ENCODE measurements around the gene ZSCAN23.
"Not testable (repeated sequence)": the region's sequence is repeated elsewhere in the genome, so short reads cannot be mapped to it uniquely, and the experiment has no call there.

ZSCAN23 gene

DNA sequence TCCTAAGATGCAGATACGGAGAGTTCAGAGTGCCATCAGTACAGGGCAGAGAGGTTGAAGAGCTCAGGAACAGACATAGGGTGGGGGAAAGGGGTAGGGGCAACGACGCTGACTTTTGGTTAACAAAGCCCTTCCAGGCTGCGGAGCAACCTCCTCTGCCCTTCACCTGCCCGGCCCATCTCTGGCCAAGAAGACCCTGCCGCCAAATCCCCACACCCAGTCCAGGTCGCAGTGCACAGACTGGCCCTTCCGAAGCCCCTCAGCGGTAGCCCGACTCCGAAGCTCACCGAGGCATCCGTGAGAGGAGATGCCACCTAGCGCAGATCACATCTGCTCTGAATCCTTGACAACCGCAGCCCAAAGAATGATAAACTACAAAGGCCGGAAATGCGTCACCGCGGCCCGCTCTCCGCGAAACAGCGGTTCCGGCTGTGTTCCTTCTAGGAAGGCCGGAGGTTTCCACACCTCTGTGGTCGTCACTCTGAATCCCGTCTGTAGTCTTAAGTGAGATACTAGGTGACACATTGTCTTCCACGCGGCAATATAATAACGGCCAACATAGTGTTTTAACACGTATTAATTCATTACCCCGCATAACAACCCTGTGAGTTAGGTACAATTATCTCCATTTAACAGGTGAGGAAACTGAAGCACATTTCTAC, at the start of gene ZSCAN23:
Gene ZSCAN23 (minus strand): TSS at position 380 of the 662 bp plus-strand sequence. CDS start 7,225 bp downstream, outside the sequence.
- DNase-seq, result peak; percentile 34

DNA sequence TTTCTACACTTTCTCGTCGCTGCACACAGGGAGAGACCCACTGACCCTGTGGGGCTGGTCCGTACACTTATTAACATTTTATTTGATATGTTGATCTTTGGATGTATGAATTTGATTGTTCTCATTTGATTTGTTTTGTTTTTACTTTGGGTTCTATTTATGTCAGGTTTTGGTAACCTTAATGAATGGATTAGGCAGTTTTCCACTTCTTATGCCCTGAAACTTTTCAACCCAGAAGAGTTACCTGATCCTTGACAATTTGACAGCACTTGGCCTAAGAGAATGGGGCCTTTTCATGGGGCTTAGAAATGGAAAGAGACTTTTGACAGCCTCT, 48.7 kb upstream of the ZSCAN23 start:
- DNase-seq, result no peak

DNA sequence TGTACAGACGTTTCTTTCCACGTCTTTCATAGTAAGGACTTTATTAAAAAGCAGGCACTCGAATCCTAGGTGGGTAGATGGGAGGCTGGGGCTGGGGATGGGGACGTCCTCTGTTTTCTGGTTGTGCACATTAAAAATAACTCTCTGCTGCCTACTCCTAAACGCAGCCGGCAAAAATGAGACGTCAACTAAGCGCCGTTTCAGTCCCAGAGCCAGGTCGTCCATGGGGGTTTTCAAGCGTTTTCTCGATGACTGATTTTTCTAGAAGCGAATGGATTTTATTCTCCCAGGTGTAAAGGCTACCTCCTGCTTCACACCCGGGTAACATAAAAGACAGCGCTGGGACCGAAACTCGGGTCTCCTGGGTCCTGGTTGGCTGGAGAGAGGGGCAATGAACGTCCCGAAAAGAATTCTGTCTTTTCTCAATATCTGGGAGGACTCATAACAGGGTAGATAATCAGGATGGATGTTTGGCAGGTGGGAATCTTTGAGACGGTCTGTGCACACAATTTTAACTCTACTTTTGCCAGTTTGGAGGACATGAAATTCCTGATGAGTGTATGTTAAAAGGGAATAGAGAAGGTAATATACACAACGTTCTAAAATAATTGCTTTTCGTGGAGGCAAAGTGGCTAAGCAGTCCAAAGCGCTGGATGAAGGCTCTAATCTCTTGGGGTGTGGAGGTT, 47.1 kb upstream of the ZSCAN23 start:
- no peak for DNase-seq

DNA sequence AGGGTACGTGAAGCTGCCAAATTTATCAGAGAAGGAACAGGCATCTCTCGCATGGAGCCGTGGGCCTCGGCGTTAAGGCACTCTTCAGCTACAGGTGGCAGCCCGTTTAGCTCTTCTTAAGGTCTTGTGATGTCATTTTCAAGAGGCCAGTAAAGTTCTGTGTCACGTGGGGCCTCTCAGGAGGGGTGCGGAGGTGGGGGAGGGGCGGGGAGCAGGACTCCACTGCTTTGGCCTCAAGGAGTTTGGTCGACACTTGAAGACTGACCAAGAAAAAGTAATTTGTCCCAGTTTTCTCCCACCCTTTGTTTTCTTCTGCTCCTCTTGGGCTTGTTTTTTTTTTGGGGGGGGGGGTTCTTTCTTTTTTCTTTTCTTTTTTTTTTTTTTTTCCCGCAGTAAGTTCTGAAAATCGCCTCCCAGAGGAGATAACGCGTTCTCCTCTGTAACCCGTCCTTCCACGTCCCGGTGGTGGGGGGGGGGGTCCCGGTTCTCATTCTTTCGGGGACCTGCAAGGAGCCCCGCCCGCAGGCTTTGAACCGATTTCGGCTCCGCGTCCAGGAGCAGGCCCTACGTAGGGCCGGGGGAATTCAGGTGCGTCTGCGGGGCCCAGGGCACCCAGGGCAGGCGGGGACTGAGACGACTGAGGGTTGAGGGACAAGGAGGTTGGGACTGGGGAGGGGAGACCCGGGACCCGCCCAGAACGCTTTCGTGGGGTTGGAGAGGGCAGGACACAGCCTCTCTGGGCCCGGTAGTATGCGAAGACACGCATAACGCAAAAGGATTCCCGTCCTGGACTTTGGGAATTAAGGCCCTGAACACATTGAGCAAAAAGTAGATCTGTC, 46.3 kb upstream of the ZSCAN23 start:
- DNase-seq, result no peak

DNA sequence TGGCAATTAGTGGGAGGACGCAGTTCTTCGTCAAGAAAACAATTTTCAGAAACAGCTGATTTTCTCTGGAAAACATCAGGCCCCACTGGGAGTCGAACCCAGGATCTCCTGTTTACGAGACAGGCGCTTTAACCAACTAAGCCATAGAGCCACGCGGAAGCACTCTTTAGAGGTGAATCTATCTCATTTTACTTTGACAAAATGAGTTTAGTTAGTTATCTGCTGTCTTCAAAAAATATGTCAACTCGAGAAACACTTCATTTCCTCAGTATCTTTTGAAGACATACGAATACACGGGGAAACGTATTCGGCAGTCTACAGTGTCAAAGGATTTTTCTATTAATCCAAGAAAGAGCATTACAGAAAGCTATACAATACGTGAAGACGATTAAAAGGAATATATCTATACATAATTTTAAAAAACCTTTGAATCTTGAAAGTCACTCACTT, 45.6 kb upstream of the ZSCAN23 start:
- DNase-seq, result no peak

DNA sequence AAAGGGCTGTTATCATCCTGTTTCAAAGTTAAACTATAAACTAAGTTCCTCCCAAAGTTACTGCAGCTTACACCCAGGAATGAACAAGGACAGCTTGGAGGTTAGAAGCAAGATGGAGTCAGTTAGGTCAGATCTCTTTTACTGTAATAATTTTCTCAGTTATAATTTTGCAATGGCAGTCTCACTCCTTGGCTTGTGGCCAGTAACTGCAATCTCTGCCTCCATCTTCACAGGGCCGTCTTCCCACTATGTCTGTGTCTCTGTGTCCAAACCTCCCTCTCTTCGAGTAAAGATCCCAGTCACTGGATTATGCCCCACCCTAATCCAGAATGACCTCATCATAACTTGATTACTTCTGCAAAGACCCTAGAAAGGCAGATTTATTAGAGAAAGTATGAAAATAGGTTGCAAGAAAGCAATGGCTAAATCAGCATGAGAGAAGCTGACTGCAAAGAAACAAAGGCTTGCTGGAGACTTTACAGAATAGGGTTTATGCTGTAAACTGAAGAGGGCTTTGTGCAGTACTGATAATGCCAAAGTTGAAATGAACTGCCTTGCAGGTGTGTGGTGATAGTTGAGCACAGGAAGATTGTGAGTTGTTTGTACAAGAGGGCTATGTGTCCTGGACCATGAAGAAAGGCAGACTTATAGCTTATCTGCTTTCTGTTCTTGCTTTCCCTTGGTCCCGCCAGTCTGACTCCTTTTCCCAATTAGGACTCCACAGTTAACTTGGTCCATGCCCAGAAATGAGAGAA, 43.9 kb upstream of the ZSCAN23 start:
- DNase-seq, result no peak

DNA sequence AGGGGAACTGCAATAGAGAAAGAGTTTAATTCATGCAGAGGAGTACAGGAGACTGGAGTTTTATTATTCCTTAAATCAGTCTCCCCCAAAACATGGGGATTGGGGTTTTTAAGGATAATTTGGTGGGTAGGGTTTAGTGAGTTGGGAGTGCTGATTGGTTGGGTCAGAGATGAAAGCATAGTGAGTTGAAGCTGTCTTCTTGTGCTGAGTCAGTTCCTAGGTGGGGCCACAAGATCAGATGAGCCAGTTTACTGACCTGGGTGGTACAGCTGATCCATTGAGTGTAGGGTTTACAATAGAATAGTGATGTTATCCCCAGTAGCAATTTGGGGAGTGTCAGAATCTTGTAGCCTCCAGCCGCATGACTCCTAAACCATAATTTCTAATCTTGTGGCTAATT, 43.2 kb upstream of the ZSCAN23 start:
- DNase-seq, result no peak

DNA sequence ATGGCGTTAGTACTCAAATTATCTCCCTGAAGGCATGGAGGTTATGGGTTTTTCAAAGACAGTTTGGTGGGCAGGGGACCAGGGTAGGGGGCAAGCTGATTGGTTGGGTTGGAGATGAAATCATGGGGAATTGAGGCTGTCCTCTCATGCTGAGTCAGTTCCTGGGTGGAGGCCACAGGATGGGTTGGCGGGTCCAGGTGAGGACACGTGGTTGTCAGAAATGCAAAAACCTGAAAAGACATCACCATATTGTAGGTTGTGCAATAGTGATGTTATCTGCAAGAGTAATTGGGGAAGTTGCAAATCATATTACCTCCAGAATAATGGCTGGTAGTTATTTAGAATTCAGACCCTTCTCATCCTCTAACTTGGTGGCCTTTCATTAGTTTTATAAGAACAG, 42.2 kb upstream of the ZSCAN23 start:
- no peak for DNase-seq

DNA sequence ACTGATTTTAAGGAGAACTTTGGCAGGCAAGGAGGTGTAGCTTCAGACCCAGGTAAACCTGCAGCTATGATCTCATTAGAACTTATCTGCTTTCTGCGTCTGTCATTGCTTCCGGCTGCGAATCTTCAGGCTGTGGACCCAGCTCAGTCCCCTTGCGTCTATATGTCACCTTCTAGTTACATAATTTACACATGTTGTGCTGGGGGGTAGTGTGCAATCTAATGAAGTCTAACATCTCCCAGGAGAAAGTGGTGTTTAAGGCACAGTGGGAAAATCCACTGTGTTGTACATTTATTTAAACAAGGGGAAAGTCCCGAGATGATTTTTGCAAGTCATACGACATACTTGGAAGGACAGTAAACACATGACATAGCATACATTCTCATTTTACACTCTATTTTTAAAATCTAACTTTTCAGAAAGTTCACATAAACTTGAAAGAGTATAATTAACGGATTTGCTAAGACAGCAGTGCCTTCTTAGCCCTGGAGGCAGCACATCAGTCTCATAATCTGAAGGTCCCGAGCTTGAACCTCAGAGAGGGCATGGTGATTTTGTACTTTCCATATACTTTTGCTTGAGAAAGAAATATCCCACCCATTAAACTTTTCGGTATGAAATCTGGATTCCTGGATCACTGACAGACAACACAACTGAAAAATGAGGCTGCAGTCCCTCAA, 37.1 kb upstream of the ZSCAN23 start:
- no peak for DNase-seq

DNA sequence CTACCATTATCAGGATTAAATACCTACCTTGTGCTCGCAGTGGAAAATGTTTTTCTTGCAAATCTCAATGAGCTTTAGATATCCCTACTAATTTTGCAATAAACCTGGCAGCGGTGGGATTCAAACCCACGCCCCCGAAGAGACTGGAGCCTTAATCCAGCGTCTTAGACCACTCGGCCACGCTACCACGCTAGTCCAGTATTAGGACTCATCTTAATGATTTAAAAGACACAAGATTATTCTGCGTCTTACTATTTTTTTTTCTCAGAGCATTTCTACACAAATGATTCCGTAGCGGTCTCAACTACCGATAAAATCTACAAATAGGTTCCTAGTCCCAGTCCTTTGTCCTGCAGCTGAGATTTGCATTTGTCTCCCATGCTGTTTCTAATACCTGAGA, 35.2 kb upstream of the ZSCAN23 start:
- DNase-seq, result no peak

DNA sequence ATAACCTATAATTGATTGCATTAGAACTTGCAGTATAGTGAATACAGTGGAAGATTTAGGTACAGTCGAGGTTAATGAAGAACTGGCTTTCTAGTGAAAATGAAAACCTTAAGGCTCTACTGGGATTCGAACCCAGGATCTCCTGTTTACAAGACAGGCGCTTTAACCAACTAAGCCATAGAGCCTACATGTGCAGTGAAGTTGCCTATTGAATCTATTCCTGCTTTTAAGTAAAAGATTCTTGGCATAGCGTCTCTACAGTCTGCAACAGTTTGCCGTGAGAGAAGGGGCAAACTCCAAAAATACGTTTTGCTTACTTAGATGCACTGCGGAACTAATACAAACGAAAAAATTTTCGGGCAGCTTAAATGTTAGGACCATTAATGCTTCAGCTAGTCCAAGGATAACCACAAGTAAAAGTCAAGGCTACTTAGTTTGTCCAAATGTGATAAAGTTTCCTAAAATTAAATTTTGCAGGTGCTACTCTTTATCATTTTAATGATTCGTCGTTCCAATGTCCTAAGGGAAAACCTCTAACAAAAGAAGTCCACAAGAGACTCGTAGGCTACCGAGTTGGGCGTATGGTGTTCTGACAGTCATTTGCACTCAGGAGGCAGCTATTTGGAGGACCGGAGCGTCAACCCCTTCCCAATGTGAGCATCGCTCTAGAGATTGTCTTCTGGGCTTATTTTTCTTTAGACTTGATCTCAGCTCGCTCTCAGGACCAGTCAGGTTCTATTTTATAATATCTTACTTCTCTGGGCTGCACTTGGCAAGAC, 31.3 kb upstream of the ZSCAN23 start:
- no peak for DNase-seq

DNA sequence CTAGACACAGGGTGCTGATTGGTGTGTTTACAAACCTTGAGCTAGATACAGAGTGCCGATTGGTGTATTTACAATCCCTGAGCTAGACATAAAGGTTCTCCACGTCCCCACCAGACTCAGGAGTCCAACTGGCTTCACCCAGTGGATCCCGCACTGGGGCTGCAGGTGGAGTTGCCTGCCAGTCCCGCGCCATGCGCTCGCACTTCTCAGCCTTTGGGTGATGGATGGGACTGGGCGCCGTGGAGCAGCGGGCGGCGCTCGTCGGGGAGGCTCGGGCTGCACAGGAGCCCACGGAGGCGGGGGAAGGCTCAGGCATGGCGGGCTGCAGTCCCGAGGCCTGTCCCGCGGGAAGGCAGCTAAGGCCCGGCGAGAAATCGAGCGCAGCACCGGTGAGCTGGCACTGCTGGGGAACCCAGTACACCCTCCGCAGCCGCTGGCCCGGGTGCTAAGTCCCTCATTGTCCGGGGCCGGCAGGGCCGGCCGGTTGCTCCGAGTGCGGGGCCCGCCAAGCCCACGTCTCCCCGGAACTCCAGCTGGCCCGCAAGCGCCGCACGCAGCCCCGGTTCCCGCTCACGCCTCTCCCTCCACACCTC, 26.0 kb upstream of the ZSCAN23 start:
- not testable (repeated sequence) for DNase-seq

DNA sequence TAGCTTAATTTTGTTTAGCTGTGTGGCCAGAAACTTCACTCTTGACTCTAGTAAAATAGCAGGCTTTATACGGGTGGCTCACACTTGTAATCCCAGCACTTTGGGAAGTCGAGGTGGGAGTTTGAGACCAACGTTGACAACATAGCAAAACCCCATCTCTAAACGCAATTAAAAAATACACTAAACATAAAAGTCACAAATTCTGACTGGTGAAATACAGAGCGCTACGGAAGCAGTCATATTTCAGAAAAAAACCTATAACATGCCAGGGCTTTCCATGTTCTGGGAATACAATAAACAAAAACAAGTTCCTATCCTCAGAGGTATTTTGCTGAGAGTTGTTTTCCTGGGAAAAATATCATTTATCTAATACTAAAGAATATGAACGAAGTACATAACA, 24.8 kb upstream of the ZSCAN23 start:
- DNase-seq, result no peak

DNA sequence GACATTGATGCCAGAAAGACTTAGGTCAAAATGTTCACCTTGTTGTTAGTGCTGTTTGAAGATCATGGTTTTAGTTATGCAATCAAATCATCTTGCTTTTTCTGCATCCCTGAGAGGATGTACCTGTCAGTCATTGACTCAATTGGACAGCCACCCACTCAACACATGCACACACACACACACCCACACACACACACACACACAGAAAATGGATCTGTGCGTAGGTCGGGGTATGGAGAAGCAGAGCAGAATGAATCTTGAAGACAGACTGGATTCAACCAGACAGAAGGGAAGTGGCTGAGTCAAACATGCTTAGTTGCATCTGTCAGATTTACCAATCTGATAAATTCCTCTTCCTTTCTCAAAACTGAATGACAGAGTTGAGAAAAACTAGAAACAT, 19.1 kb upstream of the ZSCAN23 start:
- no peak for DNase-seq

DNA sequence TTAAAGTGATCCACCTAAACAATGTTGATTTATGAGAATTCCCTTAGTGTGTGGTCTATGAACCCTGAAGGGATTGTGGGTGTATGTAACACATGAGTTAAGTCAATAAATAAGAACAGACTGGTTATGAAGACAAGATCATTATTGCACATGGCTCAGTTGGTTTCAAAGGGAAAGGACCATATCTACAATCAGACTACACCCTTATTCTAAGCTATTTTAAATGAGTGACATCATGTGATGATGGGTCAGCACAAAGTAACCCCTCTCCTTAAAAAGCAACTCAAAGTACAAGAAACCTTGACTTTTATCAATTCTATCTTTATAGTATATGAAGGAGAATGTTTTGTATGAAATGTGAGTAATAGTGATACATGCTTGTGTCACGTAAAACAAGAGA, 15.3 kb upstream of the ZSCAN23 start:
- no peak for DNase-seq

DNA sequence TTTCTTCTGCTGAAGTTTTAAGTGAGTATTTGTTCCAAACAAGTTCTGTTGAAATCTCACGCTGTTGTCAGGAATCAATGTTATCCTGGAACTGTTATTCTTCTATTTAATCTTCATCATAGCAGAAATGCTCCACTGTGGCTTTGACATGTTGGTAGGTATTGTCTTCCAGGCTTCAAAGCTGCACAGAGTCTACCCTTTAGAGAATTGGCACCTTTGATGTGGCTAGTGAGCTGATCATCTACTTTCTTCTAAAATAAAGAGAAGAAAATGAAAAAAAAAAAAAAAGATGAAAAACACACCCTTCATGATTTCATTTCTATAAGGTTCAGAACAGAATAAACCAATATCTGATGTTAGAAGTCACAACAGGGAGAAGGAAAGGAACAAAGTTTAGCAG, 5.8 kb upstream of the ZSCAN23 start:
- DNase-seq, result no peak

DNA sequence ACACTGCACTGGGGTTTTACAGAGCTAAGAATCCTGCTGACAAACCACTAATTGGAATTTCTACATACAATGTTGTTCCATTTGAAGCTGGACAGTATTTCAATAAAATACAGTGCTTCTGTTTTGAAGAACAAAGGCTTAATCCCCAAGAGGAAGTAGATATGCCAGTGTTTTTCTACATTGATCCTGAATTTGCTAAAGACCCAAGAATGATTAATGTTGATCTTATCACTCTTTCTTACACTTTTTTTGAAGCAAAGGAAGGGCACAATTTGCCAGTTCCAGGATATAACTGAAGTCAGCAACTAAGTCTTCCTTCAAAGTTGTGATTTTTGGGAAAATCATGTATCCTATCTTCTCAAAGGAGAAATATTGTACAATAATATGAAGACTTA, 4.2 kb upstream of the ZSCAN23 start:
- not testable (repeated sequence) for DNase-seq

DNA sequence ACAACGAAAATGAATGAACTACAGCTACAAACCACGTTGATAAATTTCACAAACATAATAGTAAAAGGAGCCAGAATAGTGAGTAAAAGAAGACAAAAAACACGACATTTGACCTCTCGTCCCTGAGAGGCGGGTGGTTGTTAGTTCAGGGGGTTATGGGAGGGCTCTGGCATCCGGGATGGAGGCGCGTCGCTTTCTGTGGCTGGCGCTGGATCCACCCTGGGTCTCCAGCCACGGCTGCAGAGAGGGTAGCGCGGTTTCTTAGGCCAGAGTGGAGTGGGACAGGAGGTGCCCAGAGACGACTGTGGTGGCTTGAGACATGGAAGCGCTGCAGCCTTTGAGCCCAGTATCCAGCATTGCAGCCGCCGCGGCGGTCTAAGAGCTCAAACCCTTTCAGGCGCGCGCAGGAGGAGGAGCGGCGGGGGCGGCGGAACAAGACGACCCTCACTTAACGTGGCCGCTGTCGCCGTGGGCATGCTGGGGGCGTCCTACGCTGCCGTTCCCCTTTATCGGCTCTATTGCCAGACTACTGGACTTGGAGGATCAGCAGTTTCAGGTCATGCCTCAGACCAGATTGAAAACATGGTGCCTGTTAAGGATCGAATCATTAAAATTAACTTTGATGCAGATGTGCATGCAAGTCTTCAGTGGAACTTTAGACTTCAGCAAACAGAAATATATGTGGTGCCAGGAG, 3.7 kb upstream of the ZSCAN23 start:
- no peak for DNase-seq

DNA sequence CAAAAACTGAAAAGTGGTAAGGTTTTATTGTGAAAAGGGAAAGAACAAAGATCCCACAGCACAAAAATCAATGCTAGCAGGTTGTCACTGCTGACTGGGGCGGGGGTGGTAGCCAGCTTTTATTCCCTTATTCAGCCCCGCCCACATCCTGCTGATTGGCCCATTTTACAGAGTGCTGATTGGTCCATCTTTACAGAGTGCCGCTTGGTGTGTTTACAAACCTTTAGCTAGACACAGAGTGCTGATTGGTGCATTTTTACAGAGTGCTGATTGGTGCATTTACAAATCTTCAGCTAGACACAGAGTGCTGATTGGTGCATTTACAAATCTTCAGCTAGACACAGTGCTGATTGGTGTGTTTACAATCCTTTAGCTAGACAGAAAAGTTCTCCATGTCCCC, 1.5 kb upstream of the ZSCAN23 start:
- DNase-seq, result not testable (repeated sequence)

DNA sequence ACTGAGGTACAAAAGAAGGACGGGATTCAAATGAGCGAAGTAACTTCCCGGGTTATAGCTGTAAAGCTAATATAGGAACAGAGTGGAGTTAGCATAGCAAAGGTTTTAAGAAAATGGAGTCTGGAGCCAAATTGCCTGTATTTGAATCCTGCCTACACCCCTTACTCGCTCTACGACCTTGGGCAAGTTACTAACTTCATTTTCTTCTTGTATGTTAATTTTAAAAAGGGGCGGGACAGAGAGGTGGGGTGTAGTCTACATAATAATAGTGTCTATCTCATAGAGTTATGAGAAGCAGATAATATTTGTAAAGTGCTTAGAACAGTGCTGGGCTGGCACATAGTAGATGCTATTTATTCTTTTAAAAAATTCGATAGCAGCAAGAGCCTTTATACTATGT, 705 bp downstream of the ZSCAN23 start:
- no peak for DNase-seq

DNA sequence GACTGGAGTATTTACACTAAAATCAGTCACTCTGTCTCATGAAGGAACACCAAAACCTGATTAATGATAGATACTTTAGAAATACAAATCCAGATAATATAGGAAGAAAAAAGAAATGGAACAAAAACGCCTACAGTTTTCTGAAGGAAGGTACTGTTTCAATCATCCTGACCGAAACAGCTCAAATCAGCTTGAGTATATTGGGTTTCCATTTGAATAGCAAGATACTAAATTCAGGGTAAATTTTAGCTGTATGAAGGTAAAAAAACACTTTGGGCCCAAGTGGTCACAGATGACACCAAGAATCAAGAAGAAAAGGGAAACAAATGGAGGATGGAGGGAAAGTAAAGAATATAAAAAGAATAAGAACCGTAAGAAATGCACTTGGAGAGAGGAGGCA, 6.9 kb downstream of the ZSCAN23 start:
- no peak for DNase-seq
